ENCODE measurements around the gene CDC73.
"Not testable (repeated sequence)": the region's sequence is repeated elsewhere in the genome, so short reads cannot be mapped to it uniquely, and the experiment has no call there.

CDC73 gene

GRCh38 chr1:193237381-193237978 lies 115.6 kb downstream of the CDC73 start:
- DNase-seq, result no peak

GRCh38 chr1:193240609-193241008 lies 118.8 kb downstream of the CDC73 start:
- DNase-seq, result no peak

- no peak for DNase-seq
Observed at GRCh38 chr1:193241132-193241827, 119.4 kb downstream of the CDC73 start.

GRCh38 chr1:193242000-193242399 lies 120.2 kb downstream of the CDC73 start:
- no peak for DNase-seq

- no peak for DNase-seq
Observed at GRCh38 chr1:193249187-193249586, 127.4 kb downstream of the CDC73 start.

- no peak for DNase-seq
Observed at GRCh38 chr1:193251950-193252349, 130.1 kb downstream of the CDC73 start.

GRCh38 chr1:193256019-193256418 lies 134.2 kb downstream of the CDC73 start:
- peak; percentile 3 for DNase-seq

- no peak for DNase-seq
Observed at GRCh38 chr1:193259636-193260035, 137.8 kb downstream of the CDC73 start.

GRCh38 chr1:193260056-193260745 lies 138.4 kb downstream of the CDC73 start:
- DNase-seq, result no peak

- DNase-seq, result no peak
Observed at GRCh38 chr1:193260896-193261295, 139.1 kb downstream of the CDC73 start.

GRCh38 chr1:193262661-193263060 lies 140.8 kb downstream of the CDC73 start:
- no peak for DNase-seq

- DNase-seq, result no peak
Observed at GRCh38 chr1:193264313-193265065, 142.7 kb downstream of the CDC73 start.

GRCh38 chr1:193265716-193266115 lies 143.9 kb downstream of the CDC73 start:
- no peak for DNase-seq

GRCh38 chr1:193266794-193267193 lies 145.0 kb downstream of the CDC73 start:
- DNase-seq, result not testable (repeated sequence)

- DNase-seq, result no peak
Observed at GRCh38 chr1:193270996-193271395, 149.2 kb downstream of the CDC73 start.

- DNase-seq, result no peak
Observed at GRCh38 chr1:193275773-193276172, 153.9 kb downstream of the CDC73 start.

- no peak for DNase-seq
Observed at GRCh38 chr1:193278968-193279367, 157.1 kb downstream of the CDC73 start.

GRCh38 chr1:193281894-193282293 lies 160.1 kb downstream of the CDC73 start:
- no peak for DNase-seq

GRCh38 chr1:193283016-193283415 lies 161.2 kb downstream of the CDC73 start:
- DNase-seq, result no peak

- no peak for DNase-seq
Observed at GRCh38 chr1:193284219-193284618, 162.4 kb downstream of the CDC73 start.

GRCh38 chr1:193285641-193286040 lies 163.8 kb downstream of the CDC73 start:
- no peak for DNase-seq

- DNase-seq, result not testable (repeated sequence)
Observed at GRCh38 chr1:193288548-193289080, 166.8 kb downstream of the CDC73 start.

GRCh38 chr1:193293726-193294125 lies 171.9 kb downstream of the CDC73 start:
- DNase-seq, result no peak
